HG03060 (cell line): ENCODE data around the gene RTN4.

Experiments used
- ATAC-seq: cut with Tn5 transposase; IDR thresholded peaks from one replicate; pipeline ENCODE4 v1.9.1; 2021; ENCODE audit warnings: low read depth, moderate number of reproducible peaks; ENCODE audit not compliant: unreplicated experiment

RTN4 gene

GRCh38 chr2:54955358-54956110 is 94.7 kb downstream of the RTN4 start:
- ATAC-seq, result no peak

- ATAC-seq, result no peak
These were observed 95.4 kb downstream of the RTN4 start for GRCh38 chr2:54954705-54955357.

GRCh38 chr2:54954158-54954557 is 96.1 kb downstream of the RTN4 start:
- ATAC-seq, result no peak

- no peak for ATAC-seq
These were observed 97.2 kb downstream of the RTN4 start for GRCh38 chr2:54952978-54953456.

- no peak for ATAC-seq
These were observed 97.8 kb downstream of the RTN4 start for GRCh38 chr2:54952425-54952824.

- ATAC-seq, result no peak
These were observed 99.4 kb downstream of the RTN4 start for GRCh38 chr2:54950811-54951210.

GRCh38 chr2:54949431-54949830 is 100.8 kb downstream of the RTN4 start:
- no peak for ATAC-seq

GRCh38 chr2:54948120-54948519 is 102.1 kb downstream of the RTN4 start:
- ATAC-seq, result no peak

GRCh38 chr2:54947646-54948045 is 102.6 kb downstream of the RTN4 start:
- no peak for ATAC-seq

GRCh38 chr2:54947136-54947535 is 103.1 kb downstream of the RTN4 start:
- ATAC-seq, result no peak

GRCh38 chr2:54946220-54946805 is 103.9 kb downstream of the RTN4 start:
- ATAC-seq, result no peak

GRCh38 chr2:54945391-54946219 is 104.6 kb downstream of the RTN4 start:
- ATAC-seq, result peak; percentile 70

GRCh38 chr2:54944724-54945326 is 105.4 kb downstream of the RTN4 start:
- no peak for ATAC-seq

GRCh38 chr2:54942373-54942772 is 107.9 kb downstream of the RTN4 start:
- no peak for ATAC-seq

GRCh38 chr2:54941248-54941984 is 108.8 kb downstream of the RTN4 start:
- ATAC-seq, result no peak

- ATAC-seq, result no peak
These were observed 109.5 kb downstream of the RTN4 start for GRCh38 chr2:54940723-54941122.

GRCh38 chr2:54939446-54940118 is 110.7 kb downstream of the RTN4 start:
- ATAC-seq, result no peak

- ATAC-seq, result no peak
These were observed 113.5 kb downstream of the RTN4 start for GRCh38 chr2:54936766-54937165.

GRCh38 chr2:54935389-54935788 is 114.9 kb downstream of the RTN4 start:
- ATAC-seq, result no peak
